GM12878 (cell line): ENCODE measurements around the gene GCK.

Experiments used
- CTCF ChIP-seq, 3 experiments: IDR thresholded peaks in 2 of 3; conservative IDR thresholded peaks in 1 of 3; 2 replicates each; pipeline ENCODE4 v1.5.1; 2011; ENCODE audit warnings: low read depth in 3 of 3, low read length in 3 of 3, mild to moderate bottlenecking in 3 of 3, control low read depth in 2 of 3, moderate library complexity in 2 of 3, inconsistent platforms in 1 of 3, mixed read lengths in 1 of 3; ENCODE audit not compliant: control insufficient read depth in 2 of 3, insufficient read depth in 1 of 3; ENCODE audit errors: extremely low read depth in 1 of 3
- RAD21 ChIP-seq: IDR thresholded peaks from 2 replicates; pipeline ENCODE4 v1.6.1; 2011; ENCODE audit warnings: mild to moderate bottlenecking, low read depth, low read length, moderate library complexity; ENCODE audit not compliant: insufficient read depth
- TF ChIP-seq, protein P1 (sequence below): fragments of 450-650 bp; formaldehyde crosslinking; IDR thresholded peaks from 2 replicates; pipeline ENCODE4 v1.5.0; 2022; ENCODE audit warnings: mild to moderate bottlenecking, missing genetic modification characterization

GRCh38 chr7:44173911-44174693 lies 15.1 kb downstream of the GCK start:
- TF ChIP-seq RAD21 = no peak
- TF ChIP-seq, protein P1, sequence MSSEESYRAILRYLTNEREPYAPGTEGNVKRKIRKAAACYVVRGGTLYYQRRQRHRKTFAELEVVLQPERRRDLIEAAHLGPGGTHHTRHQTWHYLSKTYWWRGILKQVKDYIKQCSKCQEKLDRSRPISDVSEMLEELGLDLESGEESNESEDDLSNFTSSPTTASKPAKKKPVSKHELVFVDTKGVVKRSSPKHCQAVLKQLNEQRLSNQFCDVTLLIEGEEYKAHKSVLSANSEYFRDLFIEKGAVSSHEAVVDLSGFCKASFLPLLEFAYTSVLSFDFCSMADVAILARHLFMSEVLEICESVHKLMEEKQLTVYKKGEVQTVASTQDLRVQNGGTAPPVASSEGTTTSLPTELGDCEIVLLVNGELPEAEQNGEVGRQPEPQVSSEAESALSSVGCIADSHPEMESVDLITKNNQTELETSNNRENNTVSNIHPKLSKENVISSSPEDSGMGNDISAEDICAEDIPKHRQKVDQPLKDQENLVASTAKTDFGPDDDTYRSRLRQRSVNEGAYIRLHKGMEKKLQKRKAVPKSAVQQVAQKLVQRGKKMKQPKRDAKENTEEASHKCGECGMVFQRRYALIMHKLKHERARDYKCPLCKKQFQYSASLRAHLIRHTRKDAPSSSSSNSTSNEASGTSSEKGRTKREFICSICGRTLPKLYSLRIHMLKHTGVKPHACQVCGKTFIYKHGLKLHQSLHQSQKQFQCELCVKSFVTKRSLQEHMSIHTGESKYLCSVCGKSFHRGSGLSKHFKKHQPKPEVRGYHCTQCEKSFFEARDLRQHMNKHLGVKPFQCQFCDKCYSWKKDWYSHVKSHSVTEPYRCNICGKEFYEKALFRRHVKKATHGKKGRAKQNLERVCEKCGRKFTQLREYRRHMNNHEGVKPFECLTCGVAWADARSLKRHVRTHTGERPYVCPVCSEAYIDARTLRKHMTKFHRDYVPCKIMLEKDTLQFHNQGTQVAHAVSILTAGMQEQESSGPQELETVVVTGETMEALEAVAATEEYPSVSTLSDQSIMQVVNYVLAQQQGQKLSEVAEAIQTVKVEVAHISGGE = no peak
- no peak for TF ChIP-seq CTCF (IDR thresholded peaks at IDR 0.05 in 2 of 3, conservative IDR thresholded peaks at IDR 0.05 in 1 of 3; ENCODE audit: control insufficient read depth in 2 of 3, extremely low read depth in 1 of 3, insufficient read depth in 1 of 3, low read depth in 3 of 3, low read length in 3 of 3)
